ENCODE results near the gene AGAP2. TPM values are rescaled to one million over a fixed set of nuclear protein-coding genes. Genes with fewer than 3 reads are reported as not detected.
"Not testable (repeated sequence)": the region's sequence is repeated elsewhere in the genome, so short reads cannot be mapped to it uniquely, and the experiment has no call there.

The AGAP2 gene
- total and polyA plus RNA-seq, 12 donors = 0.50 to 8.1 (median 2.1) TPM

- Histone ChIP-seq H3K4me1 (replicated peaks in 1 of 2) (no peaks in the 10 kb centered on the region), H3K27ac (no peak overlapping the region), H3K36me3 (replicated peaks in 1 of 2) (no peaks in the 10 kb centered on the region), H3K9me3 (replicated peaks in 1 of 3) (no peaks in the 10 kb centered on the region), H3K27me3 (peaks cover 28% of the 10 kb centered on the region), H3K4me3 (no peak overlapping the region)
- WGBS, 4 donors = 44 to 59% (median 51%) methylated on average over 2 of the region's 2 CpGs
- intact Hi-C loops (cut with DNase I) = no loop called here
- TF ChIP-seq CTCF (IDR thresholded peaks at IDR 0.05) (no peak), POLR2A (IDR thresholded peaks at IDR 0.05) (no peak)
- DNase-seq = no peak
Measured at GRCh38 chr12:57688931-57689330, 49.6 kb downstream of the AGAP2 start.

GRCh38 chr12:57687862-57688261 is 50.7 kb downstream of the AGAP2 start:
- H3K36me3 ChIP-seq (replicated peaks in 1 of 2) = no peaks in the 10 kb centered on the region
- TF ChIP-seq POLR2A (IDR thresholded peaks at IDR 0.05) (no peak), CTCF (IDR thresholded peaks at IDR 0.05) (no peak)

DNA sequence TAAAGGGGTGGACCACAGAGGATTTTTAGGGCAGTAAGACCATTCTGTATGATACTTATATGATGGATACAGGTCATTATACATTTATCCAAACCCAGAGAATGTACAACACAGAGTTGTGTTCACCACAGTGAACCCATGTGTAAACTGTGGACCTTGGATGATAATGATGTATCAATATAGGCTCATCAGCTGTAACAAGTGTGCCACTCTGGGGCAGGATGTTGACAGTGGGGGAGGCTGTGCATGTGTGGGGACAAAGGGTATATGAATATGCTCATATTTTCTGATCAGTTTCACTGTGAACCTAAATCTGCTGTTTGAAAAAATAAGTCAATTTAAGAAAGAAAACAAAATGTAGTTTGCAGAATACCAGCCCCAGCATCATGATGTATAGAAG is 58.8 kb downstream of the AGAP2 start:
- H3K4me1 ChIP-seq (replicated peaks in 1 of 2) = no peaks in the 10 kb centered on the region
- no peak overlapping the region for H3K27ac ChIP-seq
- no peaks in the 10 kb centered on the region for H3K36me3 ChIP-seq (replicated peaks in 1 of 2)
- H3K4me3 ChIP-seq = no peak overlapping the region
- no peaks in the 10 kb centered on the region for H3K9me3 ChIP-seq (replicated peaks in 1 of 3)
- intact Hi-C loops (cut with DNase I) = no loop called here
- no peak for DNase-seq
- TF ChIP-seq CTCF (IDR thresholded peaks at IDR 0.05) = no peak
- no peak for TF ChIP-seq POLR2A (IDR thresholded peaks at IDR 0.05)
- peaks cover 4% of the 10 kb centered on the region for H3K27me3 ChIP-seq

More at GRCh38 chr12:57687862-57688261, 50.7 kb downstream of the AGAP2 start:
- DNase-seq = no peak
- H3K4me3 ChIP-seq = no peak overlapping the region
- no peaks in the 10 kb centered on the region for H3K9me3 ChIP-seq (replicated peaks in 1 of 3)
- intact Hi-C loops (cut with DNase I) = no loop called here
- no peak overlapping the region for H3K27ac ChIP-seq
- 72 to 80% (median 76%) methylated on average over 4 of the region's 4 CpGs for WGBS, 4 donors
- peaks cover 28% of the 10 kb centered on the region for H3K27me3 ChIP-seq
- no peaks in the 10 kb centered on the region for H3K4me1 ChIP-seq (replicated peaks in 1 of 2)

GRCh38 chr12:57677947-57678346 is 60.6 kb downstream of the AGAP2 start:
- H3K9me3 ChIP-seq (replicated peaks in 1 of 3); DNase-seq; H3K4me3 ChIP-seq; H3K4me1 ChIP-seq (replicated peaks in 1 of 2); H3K27ac ChIP-seq; H3K27me3 ChIP-seq; intact Hi-C loops (cut with DNase I); H3K36me3 ChIP-seq (replicated peaks in 1 of 2): not testable (repeated sequence)
- 84 to 91% (median 88%) methylated on average over 9 of the region's 9 CpGs for WGBS, 4 donors

- Histone ChIP-seq H3K4me3 (no peak overlapping the region), H3K36me3 (replicated peaks in 1 of 2) (no peaks in the 10 kb centered on the region), H3K4me1 (replicated peaks in 1 of 2) (no peaks in the 10 kb centered on the region), H3K27me3 (no peaks in the 10 kb centered on the region), H3K27ac (no peak overlapping the region), H3K9me3 (replicated peaks in 1 of 3) (no peaks in the 10 kb centered on the region)
- intact Hi-C loops (cut with DNase I) = no loop called here
- TF ChIP-seq CTCF (IDR thresholded peaks at IDR 0.05) = no peak
- TF ChIP-seq POLR2A (IDR thresholded peaks at IDR 0.05) = no peak
- DNase-seq = no peak
- 86 to 92% (median 91%) methylated on average over 22 to 29 of the region's 29 CpGs for WGBS, 4 donors
Measured at GRCh38 chr12:57674691-57675090, 63.9 kb downstream of the AGAP2 start.

Small RNA genes within 50 kb of the gene (microRNA-seq; reads per million reads assigned to microRNA genes)
- 0 to 0.45 (median 0) reads per million in 3 donors for gene MIR6759

Other genes starting within 250 kb of the AGAP2 start
- gene DDIT3, start 218.2 kb downstream of the AGAP2 start, total RNA-seq = 10 to 100 TPM in 8 of 9 donors, 1 to 10 TPM in 1; 7.7 to 65.1 (median 31.1) TPM
- 10 to 100 TPM; 72.8 to 98.4 (median 72.9) TPM for gene DDIT3, start 218.2 kb downstream of the AGAP2 start, polyA plus RNA-seq
- gene MBD6, start 215.9 kb downstream of the AGAP2 start, total RNA-seq = 100 to 1,000 TPM in 2 of 9 donors, 10 to 100 TPM in 7; 10.5 to 128 (median 32.6) TPM
- 100 to 1,000 TPM in 1 of 3 donors, 10 to 100 TPM in 2; 21.7 to 167 (median 91.4) TPM for gene MBD6, start 215.9 kb downstream of the AGAP2 start, polyA plus RNA-seq
- 100 to 1,000 TPM; 114 to 202 (median 137) TPM for gene DCTN2, start 191.6 kb downstream of the AGAP2 start, total RNA-seq
- gene DCTN2, start 191.6 kb downstream of the AGAP2 start, polyA plus RNA-seq = 100 to 1,000 TPM in 2 of 3 donors, 10 to 100 TPM in 1; 81.2 to 238 (median 101) TPM
- 1 to 10 TPM in 4 of 9 donors, under 1 TPM in 4, not detected in 1; 0.32 to 7.6 (median 1.3) TPM for gene KIF5A, start 188.7 kb downstream of the AGAP2 start, total RNA-seq
- 1 to 10 TPM; 1.9 to 7.4 (median 5.6) TPM for gene KIF5A, start 188.7 kb downstream of the AGAP2 start, polyA plus RNA-seq
- 10 to 100 TPM; 19.5 to 75.9 (median 28.8) TPM for gene PIP4K2C, start 147.6 kb downstream of the AGAP2 start, total RNA-seq
- 10 to 100 TPM in 1 of 3 donors, 1 to 10 TPM in 2; 8.1 to 31.5 (median 8.6) TPM for gene PIP4K2C, start 147.6 kb downstream of the AGAP2 start, polyA plus RNA-seq
- gene DTX3, start 133.9 kb downstream of the AGAP2 start, total RNA-seq = 10 to 100 TPM; 21.4 to 59.7 (median 46.0) TPM
- 100 to 1,000 TPM in 1 of 3 donors, 10 to 100 TPM in 2; 20.4 to 136 (median 98.9) TPM for gene DTX3, start 133.9 kb downstream of the AGAP2 start, polyA plus RNA-seq
- 10 to 100 TPM in 4 of 9 donors, 1 to 10 TPM in 5; 4.9 to 15.9 (median 9.3) TPM for gene ARHGEF25, start 127.3 kb downstream of the AGAP2 start, total RNA-seq
- 10 to 100 TPM in 2 of 3 donors, 1 to 10 TPM in 1; 5.3 to 86.4 (median 34.4) TPM for gene ARHGEF25, start 127.3 kb downstream of the AGAP2 start, polyA plus RNA-seq
- gene B4GALNT1, start 105.5 kb downstream of the AGAP2 start, total RNA-seq = 1 to 10 TPM in 5 of 9 donors, under 1 TPM in 4; 0.17 to 7.4 (median 1.1) TPM
- 1 to 10 TPM; 1.0 to 1.3 (median 1.3) TPM for gene B4GALNT1, start 105.5 kb downstream of the AGAP2 start, polyA plus RNA-seq
- 100 to 1,000 TPM; 157 to 428 (median 293) TPM for gene OS9, start 44.6 kb downstream of the AGAP2 start, total RNA-seq
- 100 to 1,000 TPM; 155 to 282 (median 234) TPM for gene OS9, start 44.6 kb downstream of the AGAP2 start, polyA plus RNA-seq
- 100 to 1,000 TPM in 1 of 9 donors, 10 to 100 TPM in 8; 44.2 to 115 (median 58.1) TPM for gene TSPAN31, start 6.3 kb upstream of the AGAP2 start, total RNA-seq
- 10 to 100 TPM; 25.3 to 50.7 (median 45.1) TPM for gene TSPAN31, start 6.3 kb upstream of the AGAP2 start, polyA plus RNA-seq
- gene CDK4, start 13.6 kb upstream of the AGAP2 start, total RNA-seq = 100 to 1,000 TPM in 8 of 9 donors, 10 to 100 TPM in 1; 90.9 to 197 (median 145) TPM
- 10 to 100 TPM; 46.8 to 78.8 (median 66.1) TPM for gene CDK4, start 13.6 kb upstream of the AGAP2 start, polyA plus RNA-seq
- 10 to 100 TPM in 7 of 9 donors, 1 to 10 TPM in 2; 6.7 to 23.4 (median 16.5) TPM for gene MARCHF9, start 16.4 kb upstream of the AGAP2 start, total RNA-seq
- gene MARCHF9, start 16.4 kb upstream of the AGAP2 start, polyA plus RNA-seq = 10 to 100 TPM in 2 of 3 donors, 1 to 10 TPM in 1; 9.5 to 45.1 (median 44.0) TPM
- gene CYP27B1, start 28.3 kb upstream of the AGAP2 start, total RNA-seq = 10 to 100 TPM in 1 of 9 donors, 1 to 10 TPM in 7, under 1 TPM in 1; 0.48 to 10.4 (median 2.8) TPM
- 1 to 10 TPM; 2.5 to 3.8 (median 3.5) TPM for gene CYP27B1, start 28.3 kb upstream of the AGAP2 start, polyA plus RNA-seq
- gene METTL1, start 33.4 kb upstream of the AGAP2 start, total RNA-seq = 10 to 100 TPM in 8 of 9 donors, 1 to 10 TPM in 1; 4.7 to 56.8 (median 22.6) TPM
- gene METTL1, start 33.4 kb upstream of the AGAP2 start, polyA plus RNA-seq = 10 to 100 TPM; 53.4 to 87.8 (median 62.6) TPM
- 10 to 100 TPM in 5 of 9 donors, 1 to 10 TPM in 4; 4.3 to 35.9 (median 11.8) TPM for gene EEF1AKMT3, start 33.9 kb upstream of the AGAP2 start, total RNA-seq
- 1 to 10 TPM; 2.4 to 9.9 (median 3.4) TPM for gene EEF1AKMT3, start 33.9 kb upstream of the AGAP2 start, polyA plus RNA-seq
- gene TSFM, start 44.0 kb upstream of the AGAP2 start, total RNA-seq = 100 to 1,000 TPM in 2 of 9 donors, 10 to 100 TPM in 7; 40.4 to 107 (median 70.4) TPM
- gene TSFM, start 44.0 kb upstream of the AGAP2 start, polyA plus RNA-seq = 10 to 100 TPM; 31.5 to 82.6 (median 62.5) TPM
- gene AVIL, start 80.0 kb upstream of the AGAP2 start, total RNA-seq = 10 to 100 TPM in 1 of 9 donors, 1 to 10 TPM in 8; 1.5 to 10.3 (median 4.5) TPM
- 10 to 100 TPM in 2 of 3 donors, 1 to 10 TPM in 1; 5.0 to 32.6 (median 27.9) TPM for gene AVIL, start 80.0 kb upstream of the AGAP2 start, polyA plus RNA-seq
- 100 to 1,000 TPM in 7 of 9 donors, 10 to 100 TPM in 2; 89.2 to 275 (median 250) TPM for gene CTDSP2, start 108.0 kb upstream of the AGAP2 start, total RNA-seq
- gene CTDSP2, start 108.0 kb upstream of the AGAP2 start, polyA plus RNA-seq = 10 to 100 TPM; 42.9 to 89.6 (median 51.3) TPM
- 10 to 100 TPM in 4 of 9 donors, 1 to 10 TPM in 5; 4.2 to 20.0 (median 7.2) TPM for gene ATP23, start 202.8 kb upstream of the AGAP2 start, total RNA-seq
- gene ATP23, start 202.8 kb upstream of the AGAP2 start, polyA plus RNA-seq = 10 to 100 TPM in 1 of 3 donors, 1 to 10 TPM in 2; 6.6 to 12.1 (median 8.4) TPM